D721Med (cell line): Measurements from ENCODE around the gene CTNNA3.

Experiments used
- DNase-seq: peaks from one replicate; pipeline ENCODE4 v3.0.0; 2011; ENCODE audit warnings: low spot score; ENCODE audit not compliant: insufficient read length
- FAIRE-seq: peaks from 2 replicates; lab custom pipeline; 2011; peaks lifted over from hg19 to GRCh38; lab: Jason Lieb, UNC
- CTCF ChIP-seq: IDR thresholded peaks from 2 replicates; pipeline ENCODE4 v1.5.1; 2012; ENCODE audit warnings: mild to moderate bottlenecking, control low read depth; ENCODE audit not compliant: insufficient read depth; ENCODE audit errors: missing control alignments

CTNNA3 gene

GRCh38 chr10:67262675-67263074 lies 433.3 kb downstream of the CTNNA3 start:
- no peak for FAIRE-seq
- no peak for TF ChIP-seq CTCF
- DNase-seq = no peak

- no peak for TF ChIP-seq CTCF
- no peak for DNase-seq
- FAIRE-seq = no peak
Measured at GRCh38 chr10:67261300-67261797, 434.6 kb downstream of the CTNNA3 start.

GRCh38 chr10:67259319-67259929 lies 436.6 kb downstream of the CTNNA3 start:
- DNase-seq (no peak), FAIRE-seq (no peak)
- no peak for TF ChIP-seq CTCF

GRCh38 chr10:67257427-67258144 lies 438.4 kb downstream of the CTNNA3 start:
- DNase-seq (no peak), FAIRE-seq (no peak)
- TF ChIP-seq CTCF = no peak

GRCh38 chr10:67257018-67257417 lies 439.0 kb downstream of the CTNNA3 start:
- FAIRE-seq (no peak), DNase-seq (no peak)
- no peak for TF ChIP-seq CTCF

GRCh38 chr10:67250686-67251085 lies 445.3 kb downstream of the CTNNA3 start:
- DNase-seq = no peak
- TF ChIP-seq CTCF = no peak
- FAIRE-seq = no peak

- TF ChIP-seq CTCF = no peak
Measured at GRCh38 chr10:67246066-67246555, 449.9 kb downstream of the CTNNA3 start.

More at GRCh38 chr10:67246066-67246555, 449.9 kb downstream of the CTNNA3 start:
- FAIRE-seq = no peak
- DNase-seq = no peak
